HG02973 (cell line): Measurements from ENCODE around the gene ITGA2B.
"Not testable (repeated sequence)": the region's sequence is repeated elsewhere in the genome, so short reads cannot be mapped to it uniquely, and the experiment has no call there.

Experiments
- ATAC-seq: cut with Tn5 transposase; IDR thresholded peaks from one replicate; pipeline ENCODE4 v1.9.1; 2021; ENCODE audit warnings: moderate library complexity; ENCODE audit not compliant: unreplicated experiment

Gene ITGA2B

GRCh38 chr17:44352828-44353671 lies 36.4 kb downstream of the ITGA2B start:
- no peak for ATAC-seq

GRCh38 chr17:44351961-44352827 lies 37.3 kb downstream of the ITGA2B start:
- no peak for ATAC-seq

GRCh38 chr17:44351464-44351863 lies 38.0 kb downstream of the ITGA2B start:
- ATAC-seq, result no peak

- no peak for ATAC-seq
These were observed 38.7 kb downstream of the ITGA2B start for GRCh38 chr17:44350733-44351226.

- no peak for ATAC-seq
These were observed 39.8 kb downstream of the ITGA2B start for GRCh38 chr17:44349553-44350070.

- ATAC-seq, result no peak
These were observed 40.5 kb downstream of the ITGA2B start for GRCh38 chr17:44348988-44349364.

GRCh38 chr17:44348234-44348987 lies 41.0 kb downstream of the ITGA2B start:
- ATAC-seq, result peak; percentile 38

- not testable (repeated sequence) for ATAC-seq
These were observed 42.0 kb downstream of the ITGA2B start for GRCh38 chr17:44347206-44348055.

GRCh38 chr17:44346064-44346844 lies 43.2 kb downstream of the ITGA2B start:
- no peak for ATAC-seq

GRCh38 chr17:44345454-44346026 lies 43.9 kb downstream of the ITGA2B start:
- ATAC-seq, result no peak

GRCh38 chr17:44344939-44345453 lies 44.5 kb downstream of the ITGA2B start, which contains the start of gene GRN:
Gene GRN (plus strand): TSS chr17:44345302. CDS start chr17:44349165, 3,863 bp downstream.
- peak; percentile 43 for ATAC-seq

GRCh38 chr17:44343510-44344209 lies 45.8 kb downstream of the ITGA2B start:
- no peak for ATAC-seq

GRCh38 chr17:44340553-44340952 lies 48.9 kb downstream of the ITGA2B start:
- not testable (repeated sequence) for ATAC-seq

- ATAC-seq, result no peak
These were observed 50.7 kb downstream of the ITGA2B start for GRCh38 chr17:44338702-44339101.

- ATAC-seq, result no peak
These were observed 53.5 kb downstream of the ITGA2B start for GRCh38 chr17:44335968-44336367.

GRCh38 chr17:44335564-44335963 lies 53.9 kb downstream of the ITGA2B start:
- ATAC-seq, result no peak

GRCh38 chr17:44334727-44335126 lies 54.7 kb downstream of the ITGA2B start:
- ATAC-seq, result no peak

- ATAC-seq, result no peak
These were observed 55.1 kb downstream of the ITGA2B start for GRCh38 chr17:44334315-44334714.
